NCI-H1436 (cell line): Measurements from ENCODE around the gene TMEM217.

Source experiments
- DNase-seq: peaks from one replicate; lab custom pipeline; 2025; lab: John Stamatoyannopoulos, UW

Gene TMEM217

GRCh38 chr6:37243816-37244370 is 14.1 kb downstream of the TMEM217 start:
- no peak for DNase-seq

GRCh38 chr6:37243131-37243815 is 14.7 kb downstream of the TMEM217 start:
- DNase-seq: no peak

- DNase-seq: no peak
These were observed 15.4 kb downstream of the TMEM217 start for GRCh38 chr6:37242429-37243052.

GRCh38 chr6:37241775-37242428 is 16.0 kb downstream of the TMEM217 start:
- no peak for DNase-seq

- no peak for DNase-seq
These were observed 16.8 kb downstream of the TMEM217 start for GRCh38 chr6:37241131-37241530.

- peak; percentile 9 for DNase-seq
These were observed 17.8 kb downstream of the TMEM217 start for GRCh38 chr6:37239950-37240713.

- no peak for DNase-seq
These were observed 18.4 kb downstream of the TMEM217 start for GRCh38 chr6:37239526-37239925.

- DNase-seq: no peak
These were observed 19.6 kb downstream of the TMEM217 start for GRCh38 chr6:37238381-37238780.

- DNase-seq: no peak
These were observed 20.2 kb downstream of the TMEM217 start for GRCh38 chr6:37237789-37238188.

GRCh38 chr6:37236921-37237320 is 21.0 kb downstream of the TMEM217 start:
- DNase-seq: no peak

- DNase-seq: no peak
These were observed 24.4 kb downstream of the TMEM217 start for GRCh38 chr6:37233541-37233940.

GRCh38 chr6:37232430-37233017 is 25.4 kb downstream of the TMEM217 start:
- DNase-seq: no peak

GRCh38 chr6:37230104-37230503 is 27.8 kb downstream of the TMEM217 start:
- DNase-seq: no peak

- no peak for DNase-seq
These were observed 32.4 kb downstream of the TMEM217 start for GRCh38 chr6:37225350-37226169.

GRCh38 chr6:37222992-37223391 is 35.0 kb downstream of the TMEM217 start:
- no peak for DNase-seq

GRCh38 chr6:37222125-37222967 is 35.6 kb downstream of the TMEM217 start:
- DNase-seq: peak; percentile 93

GRCh38 chr6:37221585-37222124 is 36.3 kb downstream of the TMEM217 start:
- DNase-seq: no peak

- no peak for DNase-seq
These were observed 39.4 kb downstream of the TMEM217 start for GRCh38 chr6:37218511-37218910.

- no peak for DNase-seq
These were observed 39.9 kb downstream of the TMEM217 start for GRCh38 chr6:37218061-37218460.

GRCh38 chr6:37212268-37212667 is 45.7 kb downstream of the TMEM217 start:
- DNase-seq: no peak
